ENCODE measurements around the gene TEDC1.

- TF ChIP-seq TCF12 (IDR thresholded peaks at IDR 0.05) (no peak), JUND (IDR thresholded peaks at IDR 0.05) (no peak), TAF1 (IDR thresholded peaks at IDR 0.05; ENCODE audit: borderline replicate concordance, low read depth, low read length) (no peak)
- TF ChIP-seq, protein P1, sequence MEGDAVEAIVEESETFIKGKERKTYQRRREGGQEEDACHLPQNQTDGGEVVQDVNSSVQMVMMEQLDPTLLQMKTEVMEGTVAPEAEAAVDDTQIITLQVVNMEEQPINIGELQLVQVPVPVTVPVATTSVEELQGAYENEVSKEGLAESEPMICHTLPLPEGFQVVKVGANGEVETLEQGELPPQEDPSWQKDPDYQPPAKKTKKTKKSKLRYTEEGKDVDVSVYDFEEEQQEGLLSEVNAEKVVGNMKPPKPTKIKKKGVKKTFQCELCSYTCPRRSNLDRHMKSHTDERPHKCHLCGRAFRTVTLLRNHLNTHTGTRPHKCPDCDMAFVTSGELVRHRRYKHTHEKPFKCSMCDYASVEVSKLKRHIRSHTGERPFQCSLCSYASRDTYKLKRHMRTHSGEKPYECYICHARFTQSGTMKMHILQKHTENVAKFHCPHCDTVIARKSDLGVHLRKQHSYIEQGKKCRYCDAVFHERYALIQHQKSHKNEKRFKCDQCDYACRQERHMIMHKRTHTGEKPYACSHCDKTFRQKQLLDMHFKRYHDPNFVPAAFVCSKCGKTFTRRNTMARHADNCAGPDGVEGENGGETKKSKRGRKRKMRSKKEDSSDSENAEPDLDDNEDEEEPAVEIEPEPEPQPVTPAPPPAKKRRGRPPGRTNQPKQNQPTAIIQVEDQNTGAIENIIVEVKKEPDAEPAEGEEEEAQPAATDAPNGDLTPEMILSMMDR (IDR thresholded peaks at IDR 0.05): no peak
Measured at GRCh38 chr14:105508069-105508468, 17.0 kb downstream of the TEDC1 start.

Data from SK-N-SH (cell line).